Gastroesophageal sphincter (tissue), 4 donors: ENCODE results near the gene ANKRD29. TPM values are rescaled to one million over a fixed set of nuclear protein-coding genes. Genes with fewer than 3 reads are reported as not detected.

Experiments used
- ATAC-seq: fragments of 150-250 bp; one replicate; pipeline ENCODE4 v1.9.1; 2016; ENCODE audit warnings: mild to moderate bottlenecking, moderate library complexity
- H3K27ac ChIP-seq, 4 donors: fragments of 200-600 bp; sonication (generic) in 3 of 4; 1 replicate in 3 of 4; 2 replicates in 1 of 4; pipeline ENCODE4 v1.5.1; 2016 to 2019
- H3K27me3 ChIP-seq: fragments of 200-600 bp; sonication (generic); one replicate; pipeline ENCODE4 v1.5.1; 2019
- H3K36me3 ChIP-seq, 2 donors: fragments of 200-600 bp; sonication (generic); one replicate each; pipeline ENCODE4 v1.5.1; 2019; ENCODE audit warnings: control low read depth in 1 of 2
- H3K4me1 ChIP-seq, 3 donors: fragments of 200-600 bp; sonication (generic); 1 replicate in 2 of 3; 2 replicates in 1 of 3; pipeline ENCODE4 v1.5.1; 2016 to 2019; ENCODE audit warnings: control low read depth in 2 of 3
- H3K4me3 ChIP-seq, 2 donors: fragments of 200-600 bp; sonication (generic); one replicate each; pipeline ENCODE4 v1.5.1; 2019; ENCODE audit warnings: mild to moderate bottlenecking in 1 of 2, moderate library complexity in 1 of 2
- H3K9me3 ChIP-seq, 3 donors: fragments of 200-600 bp; sonication (generic); one replicate each; pipeline ENCODE4 v1.5.1; 2017 to 2019; ENCODE audit warnings: control low read depth in 2 of 3
- CTCF ChIP-seq, 4 experiments: fragments of 200-600 bp in 2 of 4; fragments of 450-650 bp in 2 of 4; sonication (generic) in 1 of 4; IDR thresholded peaks; one replicate each; pipeline ENCODE4 v1.5.1; 2017 to 2019; ENCODE audit warnings: antibody characterized with exemption in 4 of 4, mild to moderate bottlenecking in 2 of 4, moderate library complexity in 2 of 4
- EP300 ChIP-seq: sonication (generic); formaldehyde crosslinking; IDR thresholded peaks from one replicate; pipeline ENCODE4 v1.6.1; 2017; ENCODE audit warnings: antibody characterized with exemption, mild to moderate bottlenecking
- POLR2A ChIP-seq, 2 donors: fragments of 450-650 bp; IDR thresholded peaks; one replicate each; pipeline ENCODE4 v1.6.1; 2017; ENCODE audit warnings: antibody characterized with exemption in 2 of 2, mild to moderate bottlenecking in 2 of 2, moderate library complexity in 1 of 2
- POLR2AphosphoS5 ChIP-seq: sonication (generic); formaldehyde crosslinking; IDR thresholded peaks from one replicate; pipeline ENCODE4 v1.6.1; 2017; ENCODE audit warnings: antibody characterized with exemption
- WGBS, 2 donors: methylation state at CpG; one replicate each; pipeline ENCODE4 v1.1.5; 2018; ENCODE audit warnings: low coverage in 1 of 2; 5-methylcytosine and 5-hydroxymethylcytosine counted together
- total RNA-seq, 4 donors: library from RNA; depleted of rRNA; stranded (reverse); fragments of >200 nt; gene quantifications; one replicate each; pipeline ENCODE4 v1.1.0, GENCODE V29; 2016

The ANKRD29 gene
- total RNA-seq, 4 donors from 2014 or later, result 3.5 to 19.3 (median 10.5) TPM

GRCh38 chr18:23650968-23651927 is 11.5 kb downstream of the ANKRD29 start:
- H3K9me3 ChIP-seq, result no peaks in the 10 kb centered on the region
- WGBS, 2 donors, result 74 to 86% methylated on average over 3 to 6 of the region's 6 CpGs
- ATAC-seq, result no peak
- H3K36me3 ChIP-seq, result no peaks in the 10 kb centered on the region
- H3K4me3 ChIP-seq, result no peak overlapping the region
- H3K27me3 ChIP-seq, result no peaks in the 10 kb centered on the region
- H3K4me1 ChIP-seq, result peaks cover 0 to 14% (median 0%) of the 10 kb centered on the region in 3 donors
- TF ChIP-seq POLR2A (IDR thresholded peaks at IDR 0.05), result no peak
- TF ChIP-seq POLR2AphosphoS5, result no peak
- no peak for TF ChIP-seq CTCF (IDR thresholded peaks at IDR 0.05)
- TF ChIP-seq EP300, result no peak
- no peak overlapping the region for H3K27ac ChIP-seq

- no peak for ATAC-seq
- peaks cover 0 to 14% (median 0%) of the 10 kb centered on the region in 3 donors for H3K4me1 ChIP-seq
Observed at GRCh38 chr18:23648940-23649607, 13.6 kb downstream of the ANKRD29 start.

GRCh38 chr18:23648456-23648855 is 14.3 kb downstream of the ANKRD29 start:
- Histone ChIP-seq H3K27ac (no peak overlapping the region), H3K9me3 (no peaks in the 10 kb centered on the region), H3K27me3 (no peaks in the 10 kb centered on the region), H3K36me3 (no peaks in the 10 kb centered on the region), H3K4me3 (no peak overlapping the region), H3K4me1 (peaks cover 0 to 14% (median 0%) of the 10 kb centered on the region in 3 donors)
- ATAC-seq, result no peak
- WGBS, 2 donors, result 68 to 85% methylated on average over 2 to 3 of the region's 3 CpGs
- TF ChIP-seq POLR2AphosphoS5, result no peak
- no peak for TF ChIP-seq EP300
- TF ChIP-seq POLR2A (IDR thresholded peaks at IDR 0.05), result no peak
- no peak for TF ChIP-seq CTCF (IDR thresholded peaks at IDR 0.05)

More at GRCh38 chr18:23648940-23649607, 13.6 kb downstream of the ANKRD29 start:
- Histone ChIP-seq H3K27me3 (no peaks in the 10 kb centered on the region), H3K36me3 (no peaks in the 10 kb centered on the region), H3K4me3 (no peak overlapping the region), H3K27ac (peak overlapping the region in 1 of 4 donors; percentile 21), H3K9me3 (no peaks in the 10 kb centered on the region)
- no peak for TF ChIP-seq EP300
- WGBS, 2 donors, result 65% methylated on average over 5 to 8 of the region's 8 CpGs

GRCh38 chr18:23646282-23646681 is 16.4 kb downstream of the ANKRD29 start:
- TF ChIP-seq POLR2AphosphoS5 (no peak), CTCF (IDR thresholded peaks at IDR 0.05) (no peak), POLR2A (IDR thresholded peaks at IDR 0.05) (no peak), EP300 (no peak)
- 85 to 94% methylated on average over 2 of the region's 2 CpGs for WGBS, 2 donors
- ATAC-seq, result no peak

GRCh38 chr18:23645568-23646175 is 17.0 kb downstream of the ANKRD29 start:
- TF ChIP-seq EP300, result no peak
- TF ChIP-seq POLR2A (IDR thresholded peaks at IDR 0.05), result no peak
- no peak for TF ChIP-seq POLR2AphosphoS5
- no peak for TF ChIP-seq CTCF (IDR thresholded peaks at IDR 0.05)
- H3K27ac ChIP-seq, result no peak overlapping the region
- 88 to 97% methylated on average over 4 of the region's 4 CpGs for WGBS, 2 donors
- H3K4me3 ChIP-seq, result no peak overlapping the region
- no peaks in the 10 kb centered on the region for H3K27me3 ChIP-seq
- no peaks in the 10 kb centered on the region for H3K9me3 ChIP-seq
- peaks cover 0 to 10% (median 0%) of the 10 kb centered on the region in 3 donors for H3K4me1 ChIP-seq
- no peak for ATAC-seq
- no peaks in the 10 kb centered on the region for H3K36me3 ChIP-seq

More at GRCh38 chr18:23646282-23646681, 16.4 kb downstream of the ANKRD29 start:
- Histone ChIP-seq H3K27ac (no peak overlapping the region), H3K27me3 (no peaks in the 10 kb centered on the region), H3K36me3 (no peaks in the 10 kb centered on the region), H3K9me3 (no peaks in the 10 kb centered on the region), H3K4me1 (peaks cover 0 to 14% (median 0%) of the 10 kb centered on the region in 3 donors), H3K4me3 (no peak overlapping the region)
